Renal cortical epithelial cell (primary cell): ENCODE data around the gene TANC1. TPM values are rescaled to one million over a fixed set of nuclear protein-coding genes. Genes with fewer than 3 reads are reported as not detected.

Source experiments
- DNase-seq: peaks from one replicate; pipeline ENCODE4 v3.0.0-alpha.2; 2011; ENCODE audit warnings: low read depth
- total RNA-seq: library from RNA; depleted of rRNA; stranded (reverse); fragments of >200 nt; gene quantifications from 2 replicates; pipeline ENCODE4 v1.2.3, GENCODE V29; 2014

The TANC1 gene
- total RNA-seq, 1 donor from 2014 or later, result 44.0 TPM

DNA sequence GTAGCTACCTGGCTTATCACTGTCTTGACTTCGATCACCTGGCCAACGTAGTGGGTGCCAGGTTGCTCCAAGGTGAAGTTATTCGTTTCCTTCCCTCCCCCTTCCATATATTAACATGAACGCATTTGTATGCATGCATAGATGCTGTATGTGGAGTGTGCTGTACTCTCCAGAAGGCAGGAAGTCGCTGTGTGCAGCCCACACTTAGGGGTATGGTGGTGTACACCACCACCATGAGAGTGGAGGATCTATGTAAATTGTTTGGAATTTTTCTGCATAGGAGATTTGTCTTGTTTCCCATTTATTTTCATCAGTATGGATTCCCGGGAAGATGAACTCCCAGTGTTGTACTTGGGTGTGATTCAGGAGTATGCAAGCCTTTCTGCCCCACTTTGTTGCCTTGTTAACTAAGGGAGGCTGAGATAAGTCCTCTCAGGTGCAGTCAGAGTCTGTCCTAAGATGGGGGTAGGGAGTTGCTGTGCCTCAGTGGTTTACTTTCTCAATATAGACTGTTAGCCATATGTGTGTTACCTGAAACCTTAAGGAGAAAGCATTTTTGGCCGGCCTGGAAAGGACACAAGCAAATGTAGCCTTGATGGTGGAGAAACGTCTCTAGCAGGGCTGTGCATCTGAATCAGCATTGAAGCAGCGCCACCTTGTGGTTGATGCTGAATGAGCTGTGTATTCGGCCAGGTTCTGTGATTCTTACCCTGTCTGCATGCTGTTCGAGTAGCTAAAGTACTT, 149.8 kb downstream of the TANC1 start:
- peak; percentile 75 for DNase-seq

DNA sequence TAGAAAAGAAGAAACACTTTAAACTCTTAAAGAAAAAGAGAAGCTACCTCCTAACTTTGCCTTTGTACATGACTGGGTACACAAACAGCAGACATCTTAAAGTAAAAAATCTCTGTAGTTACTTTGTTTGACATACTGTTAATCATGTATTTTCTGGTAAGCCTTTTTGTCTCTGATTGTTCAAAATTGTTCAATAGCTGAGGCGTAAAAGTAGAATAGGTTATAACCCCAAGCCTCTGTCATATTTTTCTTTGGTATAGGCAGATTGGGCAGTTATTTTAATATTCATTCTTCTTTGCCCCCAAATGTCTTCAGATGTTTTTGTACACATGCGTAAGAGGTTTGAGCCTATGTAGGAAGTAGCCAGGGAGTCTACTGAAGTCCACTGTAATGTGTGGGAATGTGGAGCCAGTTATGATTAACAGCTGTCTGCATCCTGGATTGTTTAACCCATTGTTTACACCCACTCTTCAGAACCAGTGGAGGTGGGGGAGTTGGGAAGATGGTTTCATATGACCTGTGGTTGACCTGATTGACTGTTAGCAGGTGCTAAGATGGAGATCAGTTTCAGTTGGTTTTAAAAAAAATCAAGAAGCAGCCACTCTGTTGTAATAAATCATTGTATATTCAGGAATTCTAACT, 150.5 kb downstream of the TANC1 start:
- DNase-seq, result no peak

DNA sequence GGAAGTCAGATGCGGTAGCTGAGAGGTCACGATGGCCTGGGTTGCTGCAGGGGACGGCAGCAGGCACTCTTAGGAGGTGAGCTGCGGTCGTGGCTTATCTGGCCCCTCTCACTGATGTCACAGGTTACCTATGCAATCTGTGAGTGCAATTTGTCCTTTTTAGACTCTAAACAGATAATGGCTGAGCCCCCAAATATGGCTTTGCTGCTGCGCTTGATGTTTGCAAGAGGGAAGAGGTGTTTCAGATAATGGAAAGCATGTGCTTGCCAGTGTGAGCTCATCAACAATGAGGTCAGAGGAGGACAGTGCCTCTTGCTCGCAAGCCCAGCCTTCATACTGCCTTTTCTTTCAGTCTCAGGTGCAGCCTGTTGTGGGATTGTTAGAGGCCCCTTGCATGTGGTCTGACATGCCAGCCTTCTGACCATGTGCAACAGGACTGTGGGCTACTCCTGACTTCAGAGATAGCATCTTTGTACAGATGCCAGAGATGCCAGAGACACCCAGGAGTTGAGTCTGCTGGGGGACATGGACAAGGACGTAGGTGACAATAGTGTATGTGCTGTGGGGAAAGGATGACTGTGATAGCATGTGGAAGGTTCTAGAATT, 151.3 kb downstream of the TANC1 start:
- DNase-seq, result no peak

DNA sequence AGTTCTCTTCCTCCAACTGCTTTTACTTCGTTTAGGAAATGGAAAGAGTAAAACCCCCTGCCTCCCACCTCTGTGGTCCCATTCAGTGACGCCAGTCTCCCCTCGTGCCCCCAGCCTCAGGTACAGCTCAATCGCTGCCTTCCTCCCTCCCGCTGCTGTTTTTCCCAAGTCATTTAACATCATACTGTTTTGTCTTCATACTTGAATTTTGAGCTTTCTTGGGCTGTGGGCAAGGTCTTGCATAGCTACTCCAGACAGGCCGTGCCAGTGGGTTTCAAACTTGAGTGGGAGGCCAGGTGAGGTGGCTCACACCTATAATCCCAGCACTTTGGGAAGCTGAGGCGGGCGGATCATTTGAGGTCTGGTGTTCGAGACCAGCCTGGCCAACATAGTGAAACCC, 155.3 kb downstream of the TANC1 start:
- DNase-seq, result no peak

DNA sequence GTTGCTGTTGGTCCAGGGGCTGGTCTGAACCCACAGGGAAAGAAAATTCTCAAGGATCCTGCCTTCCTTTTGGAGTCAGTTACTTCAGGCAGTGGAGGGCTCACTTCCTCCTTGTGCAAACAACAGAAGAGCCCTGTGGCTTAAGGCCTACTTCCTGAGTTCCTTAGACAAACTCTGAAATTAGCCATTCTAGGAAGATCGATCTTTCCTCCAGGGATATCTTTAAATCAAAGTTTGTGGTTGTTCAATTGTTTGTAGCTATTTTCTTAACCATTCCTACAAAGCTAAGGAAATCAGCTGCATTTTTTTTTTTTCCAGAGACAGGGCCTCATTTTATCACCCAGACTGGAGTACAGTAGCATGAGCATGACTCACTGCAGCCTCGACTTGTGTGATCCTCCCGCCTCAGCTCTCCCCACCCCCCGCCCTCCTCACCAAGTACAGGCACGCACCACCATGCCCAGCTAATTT, 156.0 kb downstream of the TANC1 start:
- peak; percentile 88 for DNase-seq

DNA sequence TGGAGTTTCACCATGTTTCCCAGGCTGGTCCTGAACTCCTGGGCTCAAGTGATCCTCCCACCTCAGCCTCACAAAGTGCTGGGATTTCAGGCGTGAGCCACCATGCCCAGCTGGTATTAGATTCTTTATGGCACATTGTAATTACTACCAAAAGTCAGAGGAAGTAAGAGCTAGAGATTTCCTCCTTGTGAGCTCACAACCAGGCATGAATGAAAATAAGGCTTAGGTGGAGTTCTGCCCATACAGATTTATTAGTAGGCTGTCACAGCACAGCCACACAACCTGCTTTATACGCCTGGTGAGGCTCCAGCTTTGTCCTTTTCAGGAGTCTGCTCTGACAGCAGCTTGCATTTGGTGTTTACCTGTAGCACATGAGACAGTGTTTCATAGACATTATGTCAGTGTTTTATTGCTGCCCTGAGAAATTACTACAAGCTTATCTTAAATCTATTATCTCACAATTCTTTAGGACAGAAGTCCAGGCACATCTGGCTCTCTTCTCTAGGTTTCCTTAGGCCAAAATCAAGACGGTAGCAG, 156.6 kb downstream of the TANC1 start:
- peak; percentile 45 for DNase-seq

DNA sequence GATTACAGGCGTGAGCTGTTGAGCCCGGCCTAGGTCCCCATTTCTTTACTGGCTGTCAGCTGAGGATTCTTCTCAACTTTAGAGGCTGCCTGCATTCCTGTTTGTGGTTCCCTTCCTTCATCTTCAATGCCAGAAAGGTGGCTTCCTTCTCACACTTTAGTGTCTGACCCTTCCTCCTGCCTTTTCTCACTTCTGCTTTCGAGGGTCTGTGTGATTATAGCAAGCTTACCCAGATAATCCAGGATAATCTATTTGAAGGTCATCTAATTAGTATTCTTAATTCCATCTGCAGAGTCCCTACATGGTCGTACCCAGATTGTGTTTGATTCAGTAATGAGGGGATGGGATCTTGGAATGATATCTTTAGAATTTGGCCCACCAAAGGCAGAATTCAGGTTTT, 157.4 kb downstream of the TANC1 start:
- DNase-seq, result no peak

DNA sequence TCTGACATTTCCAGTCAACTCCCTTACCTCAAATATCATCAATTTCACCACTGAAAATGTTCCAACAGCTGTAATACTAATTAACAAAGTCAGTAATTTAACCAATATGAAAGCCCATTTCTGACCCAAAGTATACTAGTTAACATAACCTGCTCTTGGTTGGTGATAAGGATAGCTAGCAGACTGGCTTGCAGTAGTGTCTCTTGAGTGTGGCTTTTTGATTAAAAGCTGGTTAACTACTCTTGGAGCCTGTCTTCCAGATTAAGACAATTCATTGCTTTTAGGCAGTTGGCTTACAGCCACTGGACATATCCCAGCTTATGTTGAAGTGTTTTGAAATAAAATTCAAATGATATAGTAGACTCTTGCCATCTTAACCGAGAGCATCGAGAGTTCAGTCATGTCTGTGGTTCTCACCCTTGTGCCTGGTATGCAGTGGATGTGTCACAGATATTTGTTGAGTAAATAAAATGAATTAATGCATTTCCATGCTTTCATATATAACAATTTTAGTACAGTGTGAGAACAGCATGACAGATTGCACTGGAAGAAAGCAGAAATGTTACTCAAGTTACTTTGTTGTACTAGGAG, 158.1 kb downstream of the TANC1 start:
- no peak for DNase-seq

DNA sequence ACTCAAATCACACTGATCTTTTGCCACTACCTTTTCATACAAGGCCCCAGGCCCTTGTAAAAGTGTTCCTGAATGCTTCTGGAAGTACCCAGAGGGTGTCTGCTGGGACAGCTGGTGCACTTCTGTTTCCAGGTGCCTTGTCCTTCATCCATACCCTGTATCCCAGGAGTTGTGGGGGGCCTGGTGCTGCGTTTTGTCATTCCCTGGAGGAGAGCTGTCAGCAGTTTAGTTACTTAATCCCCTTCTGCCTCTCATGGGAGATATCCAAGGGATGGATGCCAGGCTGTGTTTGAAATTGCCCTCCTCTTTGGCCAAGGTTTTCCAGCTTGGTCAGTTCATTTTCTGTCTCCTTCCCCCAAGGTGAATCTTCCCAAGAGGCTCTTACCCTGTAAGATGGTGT, 159.8 kb downstream of the TANC1 start:
- no peak for DNase-seq

DNA sequence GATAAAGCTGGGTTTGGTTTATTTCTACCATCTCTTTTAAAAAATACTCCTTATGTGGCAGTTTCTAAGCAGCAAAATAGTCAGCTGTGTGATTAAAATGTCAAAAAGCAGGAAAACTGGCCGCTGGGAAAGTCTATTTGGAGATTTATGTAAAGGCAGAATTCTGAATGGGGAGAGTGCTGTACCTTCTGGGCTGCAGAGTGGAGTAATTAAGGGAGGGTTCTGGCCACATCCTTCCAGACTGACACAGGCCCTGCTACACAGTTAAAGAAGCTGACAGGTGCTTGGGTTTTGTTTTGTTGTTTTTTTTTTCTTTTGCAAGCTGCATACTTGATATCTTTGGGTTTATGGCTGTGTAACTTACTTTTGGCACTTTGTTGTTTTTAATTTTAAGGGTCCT, 160.8 kb downstream of the TANC1 start:
- DNase-seq, result no peak

DNA sequence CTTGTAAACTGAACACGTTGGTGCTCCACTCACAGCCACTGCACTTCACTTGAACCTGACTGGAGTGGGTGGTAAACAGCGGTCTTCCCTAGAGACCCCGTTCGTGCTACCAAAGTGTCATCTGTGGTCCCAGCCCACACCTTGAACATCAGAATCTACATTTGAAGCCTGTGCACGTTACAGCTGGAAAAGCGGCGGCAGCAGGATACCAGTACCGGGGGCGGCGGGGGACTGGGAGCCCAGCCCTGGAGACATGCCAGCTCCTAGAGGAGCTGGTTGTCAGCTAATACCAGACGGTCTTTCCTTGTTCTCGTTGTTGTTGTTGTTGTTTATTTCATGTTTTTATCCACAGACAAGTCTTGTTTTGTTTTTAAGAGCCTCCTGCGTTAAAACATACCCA, 161.4 kb downstream of the TANC1 start:
- DNase-seq, result no peak

DNA sequence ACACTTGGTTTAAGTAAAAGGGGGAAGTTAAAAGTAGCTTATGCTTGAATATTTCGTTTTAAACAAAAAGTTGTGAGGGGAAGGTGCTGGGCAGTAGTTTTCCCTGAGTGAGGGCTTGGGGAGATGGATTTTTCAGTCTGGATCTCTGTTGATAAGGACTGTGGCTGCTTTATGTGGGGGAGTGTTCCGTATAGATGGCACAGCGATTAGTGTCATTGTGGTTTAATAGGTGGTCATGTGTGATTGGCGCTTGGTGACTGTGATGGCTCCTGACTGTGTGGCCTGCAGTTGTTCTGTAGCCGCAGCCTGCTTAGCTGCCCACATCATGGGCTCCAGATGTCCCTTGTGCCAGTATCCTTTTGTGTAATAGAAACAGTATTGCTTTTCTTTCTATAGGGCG, 161.9 kb downstream of the TANC1 start:
- no peak for DNase-seq

DNA sequence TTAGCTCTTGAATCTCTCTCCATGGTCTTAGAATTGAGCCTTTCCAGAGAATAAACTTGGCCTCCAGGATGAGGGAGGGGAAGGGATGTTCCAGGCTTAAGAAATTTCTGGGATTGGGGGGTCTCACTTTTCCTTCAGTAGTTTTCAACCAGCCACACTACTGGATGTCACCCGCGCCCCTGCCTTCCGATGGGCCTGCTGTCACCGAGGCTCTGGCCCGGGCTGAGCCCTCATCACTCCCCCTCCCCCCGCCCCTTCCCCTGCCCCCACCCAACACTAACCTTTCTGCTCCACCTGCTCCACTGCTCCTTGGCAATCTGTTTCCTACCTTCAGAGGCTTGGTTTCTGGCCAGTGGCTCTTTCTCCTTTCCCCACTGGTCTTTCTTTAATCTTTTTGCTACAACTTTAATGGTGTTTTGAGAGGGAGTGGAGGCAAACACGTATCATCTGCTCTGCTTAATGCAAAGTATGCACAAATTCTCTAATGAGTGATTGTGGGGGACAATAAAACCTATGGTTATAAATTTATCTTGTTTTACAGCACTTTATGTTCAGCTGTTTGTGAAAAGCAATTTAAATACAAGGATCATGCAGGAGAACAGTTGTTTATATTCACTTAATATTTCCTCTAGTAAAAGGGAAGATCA, 162.9 kb downstream of the TANC1 start:
- no peak for DNase-seq

DNA sequence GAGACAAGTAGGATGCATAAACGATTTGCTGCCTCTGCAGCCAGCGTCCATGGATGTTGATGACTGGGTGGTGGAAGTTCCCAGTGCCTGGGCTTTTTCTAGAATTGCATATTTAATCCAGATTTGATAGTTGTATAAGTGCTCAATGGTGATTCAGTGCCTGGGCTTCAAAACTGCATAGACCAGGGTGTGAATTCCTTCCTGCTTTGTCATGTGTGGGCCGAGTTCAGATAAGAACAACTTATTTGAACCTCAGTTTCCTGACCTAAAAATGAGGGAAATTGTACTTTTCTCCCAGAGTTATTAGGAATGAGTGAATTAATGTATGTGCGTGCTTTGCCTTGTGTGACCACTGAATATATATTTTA, 163.5 kb downstream of the TANC1 start:
- DNase-seq, result peak; percentile 89

DNA sequence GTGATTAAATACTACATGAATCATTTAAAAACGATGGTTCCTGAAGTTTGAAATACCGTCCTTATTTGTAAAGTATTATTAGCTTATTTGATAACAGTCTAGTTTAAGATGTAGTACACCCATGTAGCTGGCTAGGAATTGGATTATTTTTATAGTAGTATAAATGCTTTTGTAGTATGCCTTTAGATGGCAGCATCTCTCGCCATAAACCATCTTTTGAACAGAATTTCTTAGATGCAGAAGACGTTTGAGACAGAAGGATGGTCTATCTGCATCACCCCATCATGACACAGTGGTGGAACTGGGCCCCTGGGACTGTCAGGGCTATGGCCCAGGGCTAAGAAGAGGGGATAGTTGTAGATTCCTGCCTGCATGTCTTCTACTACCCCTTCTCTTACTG, 165.4 kb downstream of the TANC1 start:
- DNase-seq, result no peak

DNA sequence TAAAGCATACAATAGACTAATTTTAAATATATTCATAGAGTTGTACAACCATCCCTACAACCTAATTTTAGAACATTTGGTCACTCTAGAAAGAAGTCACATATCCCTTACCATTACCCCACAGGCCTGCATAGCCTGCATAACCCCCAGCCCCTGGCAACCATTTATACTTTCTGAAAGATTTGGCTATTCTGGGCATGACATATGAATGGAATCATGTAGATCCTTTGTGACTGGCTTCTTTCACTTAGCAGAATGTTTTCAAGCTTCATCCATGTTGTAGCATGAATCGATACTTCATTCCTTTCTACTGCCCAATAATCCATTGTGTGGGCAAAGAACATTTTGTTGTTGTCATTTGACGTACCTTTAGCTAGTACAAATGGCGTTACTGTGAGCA, 166.5 kb downstream of the TANC1 start:
- DNase-seq, result no peak

DNA sequence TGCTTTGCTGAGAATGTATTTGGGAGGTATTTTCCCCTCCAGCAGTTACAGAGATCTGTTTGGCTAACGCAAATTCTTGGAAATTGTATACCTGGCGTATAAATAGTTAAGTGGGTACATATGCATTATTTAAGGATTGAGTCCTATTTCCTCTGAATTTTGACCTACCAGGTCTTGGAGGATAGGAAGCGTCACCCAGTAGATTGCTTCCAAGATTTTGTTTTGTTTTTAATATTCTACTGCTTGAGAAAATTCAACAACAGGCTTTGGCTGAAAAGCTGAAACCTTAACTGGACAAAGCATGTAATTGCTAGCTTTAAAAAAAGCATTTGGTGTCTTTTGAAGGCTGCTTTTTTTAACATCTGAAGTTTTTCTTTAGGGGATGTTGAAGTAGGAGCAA, 168.0 kb downstream of the TANC1 start:
- DNase-seq, result no peak

DNA sequence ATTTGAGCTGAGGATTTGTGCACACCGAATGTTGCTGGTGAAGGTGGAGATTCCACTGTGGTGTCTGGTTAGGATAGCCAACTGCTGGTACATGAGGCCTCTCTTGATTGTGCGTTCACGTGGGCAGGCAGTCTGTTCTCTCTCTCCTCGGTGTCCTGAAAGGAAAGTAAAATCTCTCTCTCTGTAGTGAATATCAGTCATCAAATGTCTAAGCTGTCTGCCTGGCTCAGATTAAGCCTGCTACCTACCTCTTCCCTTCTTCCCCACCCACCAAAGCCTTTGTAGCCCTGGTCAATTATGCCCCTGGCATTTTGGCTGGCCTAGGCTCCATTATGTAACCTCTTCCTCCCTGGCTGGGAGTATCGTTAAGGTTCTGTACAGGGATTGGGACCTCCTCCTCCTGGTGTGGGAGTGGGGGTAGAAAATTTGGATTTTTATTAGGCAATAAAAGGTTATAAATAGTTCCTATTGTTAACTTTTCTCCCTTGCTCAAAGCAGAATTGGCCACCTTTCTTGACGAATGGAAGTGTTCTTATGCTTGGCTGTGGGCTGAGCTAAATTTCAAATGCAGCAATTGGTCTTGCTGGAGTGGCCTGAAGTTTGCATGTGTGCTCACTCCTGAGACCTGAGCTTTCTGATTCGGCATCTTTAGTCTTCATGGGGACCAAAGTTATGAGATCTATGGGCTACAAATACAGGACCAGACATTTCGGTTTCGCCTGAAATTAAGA, 169.2 kb downstream of the TANC1 start:
- no peak for DNase-seq

DNA sequence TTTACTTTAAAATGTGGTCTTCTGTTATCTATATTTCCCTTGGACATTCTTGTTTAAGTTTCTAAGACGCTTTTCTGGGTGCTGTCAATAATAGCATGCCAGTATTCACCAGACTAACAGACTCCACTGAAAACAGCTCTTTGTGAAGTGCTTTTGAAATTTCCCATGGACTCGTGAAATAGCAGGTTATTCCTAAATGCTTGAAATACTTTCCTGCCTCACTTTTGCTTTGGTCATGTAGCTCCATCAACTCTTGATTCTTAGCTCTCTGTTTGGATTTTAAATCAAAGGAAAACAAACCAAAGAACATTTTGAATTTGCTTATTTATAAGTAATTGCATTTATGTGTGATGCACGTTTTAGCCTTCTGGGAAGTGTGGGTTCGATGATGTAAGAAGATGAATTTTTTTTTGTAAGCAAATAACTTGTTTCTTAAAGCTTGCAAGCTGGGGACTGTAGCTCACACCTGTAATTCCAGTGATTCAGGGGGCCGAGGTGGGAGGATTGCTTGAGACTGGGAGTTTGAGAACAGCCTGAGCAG, 170.3 kb downstream of the TANC1 start:
- no peak for DNase-seq

DNA sequence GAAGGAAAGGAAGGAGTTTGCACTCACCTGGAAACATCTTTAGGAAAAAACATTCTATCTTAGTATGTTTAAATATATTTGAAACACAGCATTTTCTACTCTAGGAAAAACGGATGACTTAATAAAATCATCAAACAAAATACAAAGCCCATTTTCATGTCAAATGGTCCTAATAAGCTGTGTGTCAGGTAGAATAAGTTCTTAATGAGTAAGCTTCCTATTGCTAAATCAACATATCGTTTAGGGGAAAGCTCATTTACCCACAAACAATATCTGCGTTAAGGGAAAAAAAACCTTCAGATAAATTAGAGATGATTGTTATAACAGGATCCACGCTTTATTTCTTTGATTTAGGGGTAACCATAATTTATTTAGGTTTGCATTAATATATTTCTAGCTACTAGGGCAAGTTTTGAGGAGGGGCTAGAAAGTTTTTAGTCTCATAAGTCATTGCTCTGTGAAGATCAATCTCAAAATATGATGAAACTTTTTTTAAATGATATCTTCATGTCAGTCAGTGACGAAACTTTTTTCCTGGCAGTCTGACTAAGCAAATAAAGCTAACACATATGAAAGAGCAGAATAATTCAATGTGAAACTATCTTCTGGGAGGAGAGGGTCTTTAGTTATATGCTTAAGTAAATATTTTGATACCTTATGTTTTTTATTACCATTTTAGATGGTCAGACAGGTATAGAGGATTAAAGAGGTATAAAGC, 170.9 kb downstream of the TANC1 start:
- no peak for DNase-seq
